K562 (cell line): ENCODE results near the gene MBD3. TPM values are rescaled to one million over a fixed set of nuclear protein-coding genes. Genes with fewer than 3 reads are reported as not detected.

Experiments
- ADNP ChIP-seq: fragments of 200-800 bp; sonication (Bioruptor generic); IDR thresholded peaks from 2 replicates; pipeline ENCODE4 v1.6.1; 2016; ENCODE audit warnings: missing genetic modification characterization, missing compliant biosample characterization
- ASH1L ChIP-seq: fragments of 450-650 bp; IDR thresholded peaks from 2 replicates; pipeline ENCODE4 v1.6.1; 2018; ENCODE audit warnings: borderline replicate concordance, mild to moderate bottlenecking, low read depth; ENCODE audit not compliant: partially characterized antibody
- CBX2 ChIP-seq: fragments of 200-600 bp; sonication (generic); IDR thresholded peaks from one replicate; pipeline ENCODE4 v1.6.1; 2012; ENCODE audit warnings: mild to moderate bottlenecking, low read length, inconsistent platforms; ENCODE audit not compliant: insufficient read depth, poor library complexity, severe bottlenecking
- CBX5 ChIP-seq: IDR thresholded peaks from 2 replicates; pipeline ENCODE4 v1.6.1; 2014; ENCODE audit warnings: low read depth, borderline replicate concordance
- EGR1 ChIP-seq: fragments of 450-650 bp; conservative IDR thresholded peaks from 2 replicates; pipeline ENCODE4 v1.6.1; 2017; ENCODE audit warnings: mild to moderate bottlenecking
- GTF2A2 ChIP-seq: IDR thresholded peaks from 2 replicates; pipeline ENCODE4 v1.6.1; 2016; ENCODE audit warnings: mild to moderate bottlenecking, missing genetic modification characterization, missing compliant biosample characterization
- MTA2 ChIP-seq: fragments of 450-650 bp; IDR thresholded peaks from 2 replicates; pipeline ENCODE4 v1.6.1; 2016; ENCODE audit warnings: low read depth
- NKRF ChIP-seq: fragments of 450-650 bp; IDR thresholded peaks from 2 replicates; pipeline ENCODE4 v1.6.1; 2016; ENCODE audit warnings: borderline replicate concordance
- POLR3G ChIP-seq: IDR thresholded peaks from 2 replicates; pipeline ENCODE4 v1.6.1; 2011; ENCODE audit not compliant: insufficient read length, insufficient replicate concordance; ENCODE audit errors: extremely low read depth
- SAFB2 ChIP-seq: fragments of 200-400 bp; formaldehyde crosslinking; IDR thresholded peaks from 2 replicates; pipeline ENCODE4 v1.6.1; 2018; ENCODE audit warnings: borderline replicate concordance, low read length, low read depth, moderate library complexity; ENCODE audit not compliant: severe bottlenecking
- SRSF7 ChIP-seq: fragments of 200-400 bp; formaldehyde crosslinking; optimal IDR thresholded peaks from 2 replicates; pipeline ENCODE3; 2017; ENCODE audit warnings: mild to moderate bottlenecking, low read depth, low read length
- TAF1 ChIP-seq: IDR thresholded peaks from 2 replicates; pipeline ENCODE4 v1.6.1; 2011; ENCODE audit warnings: mild to moderate bottlenecking, low read length, moderate library complexity; ENCODE audit not compliant: insufficient read depth, control insufficient read depth, severe bottlenecking; ENCODE audit errors: extremely low read depth
- TEAD1 ChIP-seq, 2 experiments: fragments of 450-650 bp in 1 of 2; sonication (generic) in 1 of 2; formaldehyde crosslinking; IDR thresholded peaks; 2 replicates each; pipeline versions ENCODE4 v1.4.0 to v1.8.0; 2020 to 2022; ENCODE audit warnings: mild to moderate bottlenecking in 2 of 2, missing genetic modification reagents in 1 of 2
- ZBTB12 ChIP-seq: fragments of 250-450 bp; sonication (Bioruptor Pico); IDR thresholded peaks from 2 replicates; pipeline ENCODE4 v1.4.0; 2020
- ZFP36 ChIP-seq: fragments of 150-350 bp; IDR thresholded peaks from 2 replicates; pipeline ENCODE4 v1.6.1; 2018; ENCODE audit warnings: low read length, low read depth; ENCODE audit not compliant: partially characterized antibody
- ZNF232 ChIP-seq: sonication (generic); formaldehyde crosslinking; IDR thresholded peaks from 2 replicates; pipeline ENCODE4 v1.8.0; 2022; ENCODE audit warnings: mild to moderate bottlenecking, missing genetic modification reagents
- ZNF592 ChIP-seq: fragments of 450-650 bp; IDR thresholded peaks from 2 replicates; pipeline ENCODE4 v1.6.1; 2017; ENCODE audit warnings: antibody characterized with exemption, mild to moderate bottlenecking
- ZNF695 ChIP-seq: fragments of 450-650 bp; formaldehyde crosslinking; IDR thresholded peaks from 2 replicates; pipeline ENCODE4 v1.4.0; 2020; ENCODE audit warnings: mild to moderate bottlenecking, moderate library complexity
- polyA plus RNA-seq, 8 experiments: library from polyadenylated mRNA; depleted of rRNA in 4 of 8; stranded (reverse) in 5 of 8; unstranded in 3 of 8; fragments of >200 nt; fragmentation: Nextera tagmentation in 2 of 8; fragmentation: Illumina TruSeq in 1 of 8; extraction: Ambion mirVana in 2 of 8; extraction: Trizol in 1 of 8; gene quantifications; 2 replicates each; pipeline versions ENCODE4 v1.2.1 to v1.2.3, GENCODE V29; 2011 to 2014; ENCODE audit warnings: inconsistent platforms in 1 of 8, missing spikeins in 1 of 8
- total RNA-seq, 7 experiments: library from RNA; depleted of rRNA in 6 of 7; stranded (reverse); fragments of >200 nt in 6 of 7; fragmentation: Illumina TruSeq in 2 of 7; extraction: Trizol in 2 of 7; gene quantifications; 2 replicates each; pipeline versions ENCODE4 v1.2.1 to v1.2.3, GENCODE V29; 2011 to 2021; ENCODE audit warnings: low replicate concordance in 1 of 7

Gene MBD3
- total and polyA plus RNA-seq, 9 of the 15 experiments (the other 6 are each of a cell fraction or from before 2014, with no cell fraction given) = 0.24 to 137 (median 30.9) TPM

GRCh38 chr19:1632462-1633268 lies 40.0 kb upstream of the MBD3 start (continued):
- TF ChIP-seq ZNF592 (peak; percentile 63), CBX5 (no peak), NKRF (0 out of 2 replicates have a peak, but pooled peaks have one; percentile 39), SRSF7 (no peak), TEAD1 (CRISPR knock-in tag; IDR thresholded peaks at IDR 0.05) (no peak), ZFP36 (no peak), ASH1L (no peak), ZBTB12 (CRISPR knock-in tag) (no peak), TAF1 (no peak), GTF2A2 (tag) (no peak), CBX2 (no peak), MTA2 (0 out of 2 replicates have a peak, but pooled peaks have one; percentile 36), ADNP (tag) (no peak), ZNF232 (CRISPR knock-in tag) (no peak), SAFB2 (no peak), POLR3G (no peak), ZNF695 (CRISPR knock-in tag) (no peak), EGR1 (no peak)
